Esophagus muscularis mucosa (tissue), 4 donors: ENCODE measurements around the gene SLC35C1. TPM values are rescaled to one million over a fixed set of nuclear protein-coding genes. Genes with fewer than 3 reads are reported as not detected.
A peak's percentile ranks its signal among the peaks of the same experiment; 100 is the strongest.

Source experiments
- DNase-seq: peaks from one replicate; pipeline ENCODE4 v3.0.0-alpha.2; 2017; ENCODE audit errors: extremely low spot score
- H3K27ac ChIP-seq, 4 donors: fragments of 200-600 bp; sonication (generic); replicated peaks in 1 of 4; 1 replicate in 3 of 4; 2 replicates in 1 of 4; pipeline ENCODE4 v1.5.1; 2016 to 2019; ENCODE audit warnings: mild to moderate bottlenecking in 1 of 4
- H3K27me3 ChIP-seq, 4 donors: fragments of 200-600 bp; sonication (generic); one replicate each; pipeline versions ENCODE4 v1.5.1 to v1.6.0; 2016 to 2019
- H3K36me3 ChIP-seq, 4 donors: fragments of 200-600 bp; sonication (generic); one replicate each; pipeline ENCODE4 v1.5.1; 2016 to 2019
- H3K4me1 ChIP-seq, 4 donors: fragments of 200-600 bp; sonication (generic); one replicate each; pipeline ENCODE4 v1.5.1; 2016 to 2019
- H3K4me3 ChIP-seq, 4 donors: fragments of 200-600 bp; sonication (generic); 1 replicate in 2 of 4; 2 replicates in 2 of 4; pipeline ENCODE4 v1.5.1; 2016 to 2019; ENCODE audit warnings: mild to moderate bottlenecking in 4 of 4, moderate library complexity in 1 of 4
- H3K9me3 ChIP-seq, 4 donors: fragments of 200-600 bp; sonication (generic); 1 replicate in 3 of 4; 2 replicates in 1 of 4; pipeline ENCODE4 v1.5.1; 2016 to 2019
- EP300 ChIP-seq: sonication (generic); formaldehyde crosslinking; IDR thresholded peaks from one replicate; pipeline ENCODE4 v1.6.1; 2017; ENCODE audit warnings: antibody characterized with exemption
- POLR2A ChIP-seq: fragments of 450-650 bp; IDR thresholded peaks from one replicate; pipeline ENCODE4 v1.6.1; 2017; ENCODE audit warnings: antibody characterized with exemption, moderate library complexity, mild to moderate bottlenecking, low read depth
- POLR2AphosphoS5 ChIP-seq, 2 donors: sonication (generic); formaldehyde crosslinking; IDR thresholded peaks; one replicate each; pipeline ENCODE4 v1.6.1; 2017; ENCODE audit warnings: antibody characterized with exemption in 2 of 2
- WGBS: methylation state at CpG from one replicate; pipeline ENCODE4 v1.1.5; 2018; 5-methylcytosine and 5-hydroxymethylcytosine counted together
- intact Hi-C: fragments of 100-400 bp; cut with DNase I; formaldehyde crosslinking; loops from one replicate; pipeline ENCODE4 v1.15.1; 2023
- total RNA-seq, 4 donors: library from RNA; depleted of rRNA; stranded (reverse); fragments of >200 nt; gene quantifications; one replicate each; pipeline versions ENCODE4 v1.1.0 to v1.2.1, GENCODE V29; 2016
- TF ChIP-seq, protein P1 (sequence below), 3 experiments: fragments of 200-600 bp in 2 of 3; fragments of 450-650 bp in 1 of 3; sonication (generic) in 2 of 3; IDR thresholded peaks; one replicate each; pipeline ENCODE4 v1.5.1; 2017 to 2019; ENCODE audit warnings: antibody characterized with exemption in 3 of 3, mild to moderate bottlenecking in 2 of 3, moderate library complexity in 1 of 3

Gene SLC35C1
- total RNA-seq, 4 donors from 2014 or later = 9.6 to 18.0 (median 13.1) TPM

DNA sequence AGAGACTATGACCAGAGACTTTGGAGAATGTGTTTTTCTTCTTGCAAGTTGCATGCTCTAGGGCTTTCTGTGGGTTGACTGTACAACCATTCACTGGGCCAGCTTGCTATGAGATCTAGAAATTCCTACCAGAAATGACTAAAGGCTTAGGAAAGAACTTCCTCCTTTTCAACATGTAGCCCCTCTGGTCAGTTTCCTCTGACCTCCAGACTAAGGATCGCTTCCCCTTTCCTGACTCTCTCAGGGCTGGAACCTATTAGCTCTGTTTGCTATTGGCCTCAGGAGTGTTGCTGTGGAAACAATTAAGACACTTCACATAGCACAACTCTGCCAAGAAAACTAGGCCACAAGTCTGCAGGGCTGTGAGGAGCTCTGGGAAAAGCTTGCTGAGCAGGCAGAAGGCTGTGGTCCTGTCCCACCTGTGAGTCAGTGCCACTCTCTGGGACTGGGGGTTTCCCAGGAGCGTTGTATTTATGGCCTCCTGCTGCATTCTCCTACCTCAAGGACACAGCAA lies 53.1 kb downstream of the SLC35C1 start:
- intact Hi-C loops = no loop called here
- TF ChIP-seq POLR2A (no peak), POLR2AphosphoS5 (IDR thresholded peaks at IDR 0.05) (peak; percentile 47 to 63)
- DNase-seq = no peak
- H3K36me3 ChIP-seq = peaks cover 24 to 54% (median 38%) of the 10 kb centered on the region in 4 donors
- H3K27me3 ChIP-seq = no peaks in the 10 kb centered on the region
- 0% methylated on average over 1 of the region's 2 CpGs for WGBS
- H3K27ac ChIP-seq = peak overlapping the region; percentile 84 to 99 (median 94)
- no peak overlapping the region for H3K4me3 ChIP-seq
- H3K4me1 ChIP-seq = peaks cover 79 to 88% (median 81%) of the 10 kb centered on the region in 4 donors
- no peaks in the 10 kb centered on the region for H3K9me3 ChIP-seq

DNA sequence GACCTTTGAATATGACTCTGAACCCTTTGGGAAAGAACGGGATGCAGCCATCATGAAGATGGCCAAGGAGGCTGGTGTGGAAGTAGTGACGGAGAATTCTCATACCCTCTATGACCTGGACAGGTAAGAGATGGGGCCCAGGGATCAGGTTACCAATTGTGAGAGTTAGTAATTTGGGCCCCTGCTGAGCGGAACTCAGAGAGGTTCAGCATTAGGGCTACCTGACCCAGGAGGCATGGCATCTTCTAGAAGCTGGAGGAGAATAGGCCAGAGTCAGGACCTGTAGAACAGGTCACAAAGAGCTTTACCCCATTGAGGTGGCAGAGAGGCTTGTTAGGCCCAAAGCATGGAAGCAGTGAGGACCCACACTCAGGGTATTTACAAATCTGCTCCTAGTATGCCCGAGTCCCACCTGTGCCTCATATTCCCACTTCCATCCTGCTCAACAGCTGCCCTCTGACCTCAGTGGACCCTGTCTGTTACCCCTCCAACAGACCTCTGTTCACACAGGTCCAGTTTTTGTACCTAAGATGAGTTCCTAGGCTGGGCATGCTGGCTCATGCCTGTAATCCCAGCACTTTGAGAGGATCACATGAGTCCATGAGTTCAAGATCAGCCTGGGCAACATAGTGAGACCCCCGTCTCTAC lies 53.9 kb downstream of the SLC35C1 start:
- TF ChIP-seq EP300 = no peak
- TF ChIP-seq, protein P1, sequence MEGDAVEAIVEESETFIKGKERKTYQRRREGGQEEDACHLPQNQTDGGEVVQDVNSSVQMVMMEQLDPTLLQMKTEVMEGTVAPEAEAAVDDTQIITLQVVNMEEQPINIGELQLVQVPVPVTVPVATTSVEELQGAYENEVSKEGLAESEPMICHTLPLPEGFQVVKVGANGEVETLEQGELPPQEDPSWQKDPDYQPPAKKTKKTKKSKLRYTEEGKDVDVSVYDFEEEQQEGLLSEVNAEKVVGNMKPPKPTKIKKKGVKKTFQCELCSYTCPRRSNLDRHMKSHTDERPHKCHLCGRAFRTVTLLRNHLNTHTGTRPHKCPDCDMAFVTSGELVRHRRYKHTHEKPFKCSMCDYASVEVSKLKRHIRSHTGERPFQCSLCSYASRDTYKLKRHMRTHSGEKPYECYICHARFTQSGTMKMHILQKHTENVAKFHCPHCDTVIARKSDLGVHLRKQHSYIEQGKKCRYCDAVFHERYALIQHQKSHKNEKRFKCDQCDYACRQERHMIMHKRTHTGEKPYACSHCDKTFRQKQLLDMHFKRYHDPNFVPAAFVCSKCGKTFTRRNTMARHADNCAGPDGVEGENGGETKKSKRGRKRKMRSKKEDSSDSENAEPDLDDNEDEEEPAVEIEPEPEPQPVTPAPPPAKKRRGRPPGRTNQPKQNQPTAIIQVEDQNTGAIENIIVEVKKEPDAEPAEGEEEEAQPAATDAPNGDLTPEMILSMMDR (IDR thresholded peaks at IDR 0.05) = no peak
- no peak for TF ChIP-seq POLR2A
- TF ChIP-seq POLR2AphosphoS5 (IDR thresholded peaks at IDR 0.05) = no peak
- no peaks in the 10 kb centered on the region for H3K27me3 ChIP-seq
- peaks cover 33 to 63% (median 46%) of the 10 kb centered on the region in 4 donors for H3K36me3 ChIP-seq
- WGBS = 82% methylated on average over 5 of the region's 5 CpGs
- peak overlapping the region; percentile 84 to 99 (median 94) for H3K27ac ChIP-seq
- DNase-seq = no peak
- H3K4me1 ChIP-seq = peaks cover 70 to 84% (median 73%) of the 10 kb centered on the region in 4 donors
- no peaks in the 10 kb centered on the region for H3K9me3 ChIP-seq
- intact Hi-C loops = no loop called here
- H3K4me3 ChIP-seq = peak overlapping the region in 2 of 4 donors; percentile 12 to 13

DNA sequence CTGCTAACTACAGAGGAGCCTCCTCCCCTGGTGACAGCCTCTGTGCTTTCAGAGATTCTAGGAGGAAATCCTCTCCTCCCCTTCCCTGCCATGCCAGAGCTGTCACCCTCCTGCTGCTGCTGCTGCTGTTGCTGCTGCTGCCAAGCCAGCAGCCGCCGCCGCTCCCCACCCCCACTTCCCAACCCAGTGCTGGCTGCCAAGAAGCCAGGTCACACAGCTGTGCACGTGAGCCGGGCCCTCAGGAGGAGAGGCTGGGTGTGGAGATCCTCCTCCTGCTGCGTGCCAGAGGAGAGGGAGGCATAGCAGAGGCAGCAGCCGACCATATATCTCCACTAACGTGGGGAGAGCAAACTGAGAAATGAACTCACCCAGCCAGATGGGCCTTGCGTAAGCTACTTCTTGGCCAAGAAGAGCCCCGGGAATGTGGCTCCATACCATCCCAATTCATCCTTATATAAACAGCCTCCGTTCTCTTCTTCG lies 54.8 kb downstream of the SLC35C1 start:
- Histone ChIP-seq H3K27ac (peak overlapping the region; percentile 84 to 99 (median 94)), H3K4me1 (peaks cover 62 to 76% (median 66%) of the 10 kb centered on the region in 4 donors), H3K36me3 (peaks cover 35 to 71% (median 55%) of the 10 kb centered on the region in 4 donors), H3K9me3 (no peaks in the 10 kb centered on the region), H3K4me3 (peak overlapping the region in 2 of 4 donors; percentile 12 to 13), H3K27me3 (no peaks in the 10 kb centered on the region)
- DNase-seq = peak; percentile 96
- WGBS = 27% methylated on average over 8 of the region's 12 CpGs
- intact Hi-C loops = no loop called here
- TF ChIP-seq POLR2AphosphoS5 (IDR thresholded peaks at IDR 0.05) = peak; percentile 91 to 99
- TF ChIP-seq POLR2A = no peak
- TF ChIP-seq, protein P1 (IDR thresholded peaks at IDR 0.05) = peak in 1 of 3 experiments; percentile 3
- TF ChIP-seq EP300 = peak; percentile 63

DNA sequence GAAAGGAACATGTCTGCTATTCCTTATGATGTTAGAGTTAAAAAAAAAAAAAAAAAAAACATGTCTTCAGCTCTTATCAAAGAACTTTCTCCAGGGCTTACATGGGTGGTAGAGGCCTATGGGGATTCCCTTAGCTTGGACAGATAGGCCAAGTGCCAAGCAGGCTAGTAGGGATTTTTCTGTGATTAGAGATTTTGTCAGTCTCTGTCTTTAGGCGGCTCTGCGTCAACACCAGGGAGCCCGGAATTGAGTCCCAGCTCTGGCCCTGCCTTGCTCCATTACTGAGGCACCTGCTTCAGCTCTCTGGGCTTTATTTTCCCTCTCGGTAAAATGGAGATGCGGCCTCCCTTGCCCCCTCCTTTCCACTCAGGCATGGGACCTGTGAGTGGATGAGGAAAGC lies 55.4 kb downstream of the SLC35C1 start:
- Histone ChIP-seq H3K27ac (peak overlapping the region; percentile 84 to 99 (median 94)), H3K27me3 (no peaks in the 10 kb centered on the region), H3K9me3 (no peaks in the 10 kb centered on the region), H3K4me1 (peaks cover 56 to 70% (median 59%) of the 10 kb centered on the region in 4 donors), H3K4me3 (no peak overlapping the region), H3K36me3 (peaks cover 39 to 78% (median 61%) of the 10 kb centered on the region in 4 donors)
- WGBS = 85% methylated on average over 5 of the region's 5 CpGs
- no peak for DNase-seq
- intact Hi-C loops = no loop called here
- TF ChIP-seq POLR2A (no peak), POLR2AphosphoS5 (IDR thresholded peaks at IDR 0.05) (no peak), EP300 (no peak)
- TF ChIP-seq, protein P1 (IDR thresholded peaks at IDR 0.05) = no peak

DNA sequence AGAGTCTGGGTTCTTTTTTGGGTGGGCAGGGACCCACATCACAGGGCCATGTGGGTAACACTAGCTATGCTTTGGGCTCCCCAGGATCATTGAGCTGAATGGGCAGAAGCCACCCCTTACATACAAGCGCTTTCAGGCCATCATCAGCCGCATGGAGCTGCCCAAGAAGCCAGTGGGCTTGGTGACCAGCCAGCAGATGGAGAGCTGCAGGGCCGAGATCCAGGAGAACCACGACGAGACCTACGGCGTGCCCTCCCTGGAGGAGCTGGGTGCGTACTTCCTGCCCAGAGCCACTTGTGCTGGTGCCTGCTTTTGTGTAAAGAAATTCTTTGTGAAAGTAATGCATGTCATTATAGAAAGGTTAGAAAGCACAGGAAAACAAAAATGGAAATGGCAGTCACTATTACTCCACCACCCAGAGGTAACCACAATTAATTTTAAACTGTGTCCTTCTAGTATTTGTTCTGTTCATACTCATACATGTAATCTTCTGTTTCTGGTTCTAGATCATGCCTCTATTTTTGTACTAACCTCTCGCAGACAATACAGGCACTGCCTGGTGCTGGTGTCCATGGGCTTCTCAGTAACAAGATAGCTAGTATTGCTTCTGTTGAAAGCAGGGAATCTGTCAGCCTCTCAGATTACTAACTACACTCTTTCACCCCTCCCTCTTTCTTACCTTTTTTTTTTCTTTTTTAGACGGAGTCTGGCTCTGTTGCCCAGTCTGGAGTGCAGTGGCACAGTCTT lies 56.0 kb downstream of the SLC35C1 start:
- H3K4me3 ChIP-seq = no peak overlapping the region
- peaks cover 44 to 83% (median 66%) of the 10 kb centered on the region in 4 donors for H3K36me3 ChIP-seq
- DNase-seq = no peak
- intact Hi-C loops = no loop called here
- no peaks in the 10 kb centered on the region for H3K9me3 ChIP-seq
- 92% methylated on average over 10 of the region's 10 CpGs for WGBS
- no peaks in the 10 kb centered on the region for H3K27me3 ChIP-seq
- H3K27ac ChIP-seq = peak overlapping the region; percentile 84 to 99 (median 94)
- H3K4me1 ChIP-seq = peaks cover 50 to 64% (median 53%) of the 10 kb centered on the region in 4 donors
- no peak for TF ChIP-seq POLR2A
- TF ChIP-seq, protein P1 (IDR thresholded peaks at IDR 0.05) = no peak
- TF ChIP-seq EP300 = no peak
- no peak for TF ChIP-seq POLR2AphosphoS5 (IDR thresholded peaks at IDR 0.05)
